ENCODE measurements around the gene DCAF5.

DCAF5 gene

DNA sequence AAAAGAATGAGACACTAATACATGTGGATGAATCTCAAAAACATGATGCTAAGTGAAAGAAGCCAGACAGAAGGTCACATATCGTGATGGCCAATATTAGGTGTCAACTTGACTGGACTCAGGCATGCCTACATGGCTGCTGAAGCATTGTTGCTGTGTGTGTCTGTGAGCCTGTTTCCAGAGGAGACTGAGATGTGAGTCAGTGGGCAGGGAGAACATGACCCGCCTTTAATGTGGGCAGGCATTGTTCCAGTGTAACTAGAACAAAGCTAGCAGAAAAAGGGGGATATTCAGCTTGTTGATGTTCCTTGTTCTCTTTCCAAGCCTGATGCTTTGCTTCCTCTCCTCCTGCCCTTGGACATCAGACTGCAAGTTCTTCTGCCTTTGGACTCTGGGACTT lies 47.6 kb downstream of the DCAF5 start:
- in situ Hi-C loops (cut with HindIII; ENCODE audit: low sequenced_read_pairs), result no loop called here

DNA sequence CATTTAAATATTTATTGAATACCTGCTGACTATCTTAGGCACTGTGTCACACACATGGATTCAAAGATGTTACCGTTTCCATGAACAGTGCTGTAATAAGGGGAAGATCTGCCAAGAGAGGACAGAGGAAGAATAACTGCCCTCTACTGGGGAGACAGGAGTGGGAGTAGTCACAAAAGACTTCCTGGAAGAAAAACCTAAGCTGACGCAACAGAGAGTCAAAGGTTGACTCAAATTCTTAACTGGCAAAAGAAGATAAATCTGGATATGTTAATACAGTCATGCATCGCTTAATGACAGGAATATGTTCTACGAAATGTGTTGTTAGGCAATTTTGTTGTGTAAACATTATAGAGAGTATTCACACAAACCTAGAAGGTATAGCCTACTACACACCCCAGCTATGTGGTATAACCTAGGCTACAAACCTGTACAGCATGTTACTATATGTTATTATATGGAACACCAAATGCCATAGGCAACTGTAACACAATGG lies 51.5 kb downstream of the DCAF5 start:
- in situ Hi-C loops (cut with HindIII; ENCODE audit: low sequenced_read_pairs), result no loop called here

DNA sequence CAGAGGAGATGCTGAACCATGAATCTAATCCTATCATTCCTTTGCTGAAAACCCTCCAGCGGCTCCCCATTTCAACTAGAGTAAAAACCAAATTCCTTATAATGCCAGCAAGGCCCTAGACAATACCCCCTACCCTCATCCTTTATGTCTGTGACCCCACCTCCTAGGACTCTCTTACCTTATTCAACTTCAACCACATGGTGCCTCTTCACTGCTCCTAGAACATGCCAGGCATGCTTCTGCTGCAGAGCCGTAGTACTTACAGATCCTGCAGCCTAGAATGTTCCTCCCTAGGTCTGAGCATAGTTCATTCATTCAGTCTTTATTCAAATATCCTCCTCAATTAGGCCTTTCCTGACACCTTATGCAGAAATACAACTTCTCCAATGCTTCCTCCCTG lies 54.9 kb downstream of the DCAF5 start:
- in situ Hi-C loops (cut with HindIII; ENCODE audit: low sequenced_read_pairs), result loop anchor here (25.0 kb wide), 1 partner anchor 211 kb away; no protein-coding TSS in a partner anchor

DNA sequence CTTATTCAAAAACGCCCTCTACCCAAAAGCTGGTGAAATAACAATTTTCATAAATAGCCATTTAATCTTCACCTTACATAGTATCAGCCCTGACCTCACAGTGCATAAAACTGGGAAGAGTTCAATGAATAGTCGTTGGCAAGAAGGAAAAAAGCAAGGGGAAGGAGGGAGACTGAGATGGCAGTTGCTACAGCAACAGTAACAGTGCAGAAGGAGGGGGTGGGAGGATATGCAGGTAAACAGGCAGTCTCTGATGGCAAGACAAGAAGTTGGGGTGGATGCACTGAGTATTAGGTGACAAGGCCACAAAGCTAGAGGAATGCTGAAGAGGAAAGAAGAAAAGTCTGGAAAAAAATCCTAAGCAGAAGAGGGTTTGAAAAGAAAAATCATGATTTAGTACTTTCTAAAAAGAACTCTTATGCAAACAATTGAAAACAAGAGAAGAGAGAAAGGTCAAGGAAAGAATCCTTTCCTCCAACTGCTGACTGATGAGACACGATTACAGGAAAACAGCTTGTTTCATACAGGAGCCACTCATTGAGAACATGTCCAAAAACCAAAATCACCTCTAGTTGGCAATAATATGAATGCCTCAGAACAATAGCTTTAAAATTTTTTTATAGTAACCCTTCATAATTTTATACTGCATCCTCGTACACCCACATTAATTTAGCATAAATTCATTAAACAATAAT lies 56.0 kb downstream of the DCAF5 start:
- in situ Hi-C loops (cut with HindIII; ENCODE audit: low sequenced_read_pairs), result loop anchor here (25.0 kb wide), 1 partner anchor 210 kb away; no protein-coding TSS in a partner anchor

DNA sequence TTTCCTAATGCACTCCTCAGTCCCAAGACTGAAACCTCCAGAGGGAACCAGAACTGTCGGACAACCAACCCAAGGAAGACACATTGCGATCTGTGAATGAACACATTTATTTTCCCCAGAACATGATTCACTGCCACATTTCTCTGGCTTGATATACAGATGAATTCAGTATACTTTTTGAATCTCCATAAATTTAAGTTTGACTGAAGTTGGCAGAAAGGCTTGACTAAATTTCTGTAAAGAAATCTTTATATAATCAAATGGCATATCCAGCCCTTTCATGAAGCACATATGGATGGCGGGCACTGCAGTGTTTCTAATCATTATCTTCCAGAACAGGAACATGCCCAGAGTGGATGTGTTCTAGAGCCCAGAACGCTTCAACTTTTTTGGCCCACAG lies 56.7 kb downstream of the DCAF5 start:
- in situ Hi-C loops (cut with HindIII; ENCODE audit: low sequenced_read_pairs), result loop anchor here (25.0 kb wide), 1 partner anchor 209 kb away; no protein-coding TSS in a partner anchor

DNA sequence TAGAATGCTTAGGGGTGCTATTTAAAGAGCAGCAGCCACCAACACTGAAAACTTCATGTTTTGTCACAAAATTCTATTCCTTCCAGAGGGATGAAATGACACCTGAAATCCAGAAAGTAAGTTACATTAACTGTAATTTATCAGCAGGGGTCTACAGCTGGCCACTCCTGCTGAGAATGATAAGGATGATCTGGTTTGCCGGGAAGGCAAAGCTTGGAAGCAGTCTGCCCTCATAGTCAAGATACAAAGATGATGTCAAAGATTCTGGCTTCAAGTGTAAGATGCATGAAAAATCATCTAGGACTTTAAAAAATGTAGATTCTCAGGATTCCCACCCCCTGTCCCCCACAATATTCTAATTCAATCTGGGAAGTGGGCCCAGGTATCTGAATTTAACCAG lies 58.4 kb downstream of the DCAF5 start:
- in situ Hi-C loops (cut with HindIII; ENCODE audit: low sequenced_read_pairs), result loop anchor here (25.0 kb wide), 1 partner anchor 207 kb away; no protein-coding TSS in a partner anchor

DNA sequence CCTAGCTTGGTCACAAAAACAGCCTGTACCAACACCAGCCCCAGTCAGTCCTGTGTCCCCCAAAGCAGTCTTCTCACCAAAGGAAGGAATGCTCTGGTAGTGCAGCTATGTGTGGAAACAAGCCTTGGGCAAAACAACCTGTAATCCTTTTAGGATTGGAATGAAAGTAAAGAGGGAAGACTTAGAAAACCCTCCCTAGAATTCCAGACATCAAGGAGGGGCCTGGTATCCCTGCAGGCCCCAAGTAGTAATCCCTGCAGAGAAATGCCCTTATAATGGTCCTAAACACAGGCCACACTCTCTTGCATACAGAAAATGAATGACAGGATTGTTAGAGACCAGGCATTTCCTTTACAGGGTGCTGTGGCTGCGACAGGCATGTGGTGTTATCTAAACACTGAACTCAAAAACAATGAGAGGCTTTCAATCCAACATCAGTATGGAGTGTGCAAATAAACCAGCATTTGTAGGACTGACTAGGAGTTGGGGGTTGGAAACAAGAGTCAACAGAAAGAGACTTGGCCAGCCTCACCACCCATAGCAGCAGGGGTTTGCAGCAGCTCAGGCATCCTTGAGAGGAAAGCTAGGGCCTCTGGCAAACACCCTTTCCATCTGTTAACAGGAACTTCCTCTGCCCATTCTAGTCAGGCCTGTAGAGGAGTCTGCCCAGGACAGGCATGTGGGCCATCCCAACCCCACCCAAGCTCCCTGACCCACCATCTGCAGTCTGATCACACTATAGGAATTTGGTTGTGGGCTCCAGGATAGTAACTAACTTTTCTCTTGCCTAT lies 59.1 kb downstream of the DCAF5 start:
- in situ Hi-C loops (cut with HindIII; ENCODE audit: low sequenced_read_pairs), result loop anchor here (25.0 kb wide), 1 partner anchor 207 kb away; no protein-coding TSS in a partner anchor

DNA sequence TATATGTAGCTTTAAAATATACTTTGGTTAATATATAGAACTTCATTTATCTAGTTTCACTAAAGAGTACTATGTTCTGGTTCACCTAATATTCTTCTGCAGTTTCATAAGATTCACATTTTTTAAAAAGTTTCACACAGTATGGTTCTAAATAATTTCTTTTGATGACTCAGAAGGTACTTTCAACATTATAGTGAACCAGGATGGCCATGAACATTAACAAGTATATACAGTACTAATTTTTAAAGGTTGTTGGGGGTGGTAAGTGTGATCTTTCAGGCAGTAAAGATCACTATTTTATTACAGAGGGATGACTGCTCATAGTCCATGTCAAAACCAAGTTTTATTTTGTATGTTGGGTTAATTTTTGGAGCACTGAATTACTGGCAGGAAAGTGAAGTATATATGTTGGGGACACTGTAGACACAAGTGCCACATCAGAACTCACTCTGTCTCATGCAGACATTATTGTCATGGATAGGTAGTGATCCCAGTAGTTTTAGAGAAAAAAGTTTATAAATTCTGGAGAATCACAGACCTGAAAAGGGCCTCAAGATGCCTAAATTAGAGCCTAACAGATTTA lies 60.0 kb downstream of the DCAF5 start:
- in situ Hi-C loops (cut with HindIII; ENCODE audit: low sequenced_read_pairs), result loop anchor here (25.0 kb wide), 1 partner anchor 206 kb away; no protein-coding TSS in a partner anchor

DNA sequence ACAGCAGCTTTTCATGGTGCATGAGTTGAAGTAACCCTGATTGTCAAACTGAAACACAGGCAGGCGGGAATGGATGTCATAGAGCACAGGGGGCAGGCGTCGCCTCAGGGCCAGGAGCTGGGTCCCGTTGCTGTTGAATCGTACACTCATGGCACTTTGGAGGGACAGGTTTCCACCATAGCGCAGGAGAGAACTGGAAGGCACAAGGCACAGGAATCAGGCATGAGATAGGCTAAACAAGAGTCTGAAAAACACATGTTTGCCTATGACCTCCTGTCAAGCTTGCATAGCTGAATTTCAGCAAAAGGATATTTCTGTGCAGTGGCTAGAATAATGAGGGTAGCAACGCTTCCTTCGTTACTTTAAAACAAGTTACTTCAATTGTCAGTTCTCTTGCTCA lies 61.2 kb downstream of the DCAF5 start:
- in situ Hi-C loops (cut with HindIII; ENCODE audit: low sequenced_read_pairs), result loop anchor here (25.0 kb wide), 1 partner anchor 204 kb away; no protein-coding TSS in a partner anchor

DNA sequence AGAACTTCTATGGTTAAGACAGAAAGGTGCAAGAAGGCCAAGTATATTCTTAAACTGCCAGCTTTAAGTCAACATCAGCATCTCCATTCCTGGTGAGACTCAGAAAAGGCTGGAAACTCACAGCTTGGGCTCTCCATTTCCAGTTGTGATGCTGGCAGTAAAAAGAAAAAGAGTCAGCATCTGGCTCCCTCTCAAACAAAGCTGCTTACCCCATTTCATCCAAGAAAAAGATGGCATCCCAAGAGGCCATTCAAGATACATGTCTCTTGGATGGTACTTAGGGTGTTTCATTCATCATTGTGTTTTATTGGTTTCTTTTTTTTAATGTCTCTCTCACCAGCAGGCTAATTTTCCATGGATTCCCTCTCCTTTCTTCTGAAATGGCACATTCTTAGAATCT lies 61.9 kb downstream of the DCAF5 start:
- in situ Hi-C loops (cut with HindIII; ENCODE audit: low sequenced_read_pairs), result loop anchor here (25.0 kb wide), 1 partner anchor 204 kb away; no protein-coding TSS in a partner anchor

DNA sequence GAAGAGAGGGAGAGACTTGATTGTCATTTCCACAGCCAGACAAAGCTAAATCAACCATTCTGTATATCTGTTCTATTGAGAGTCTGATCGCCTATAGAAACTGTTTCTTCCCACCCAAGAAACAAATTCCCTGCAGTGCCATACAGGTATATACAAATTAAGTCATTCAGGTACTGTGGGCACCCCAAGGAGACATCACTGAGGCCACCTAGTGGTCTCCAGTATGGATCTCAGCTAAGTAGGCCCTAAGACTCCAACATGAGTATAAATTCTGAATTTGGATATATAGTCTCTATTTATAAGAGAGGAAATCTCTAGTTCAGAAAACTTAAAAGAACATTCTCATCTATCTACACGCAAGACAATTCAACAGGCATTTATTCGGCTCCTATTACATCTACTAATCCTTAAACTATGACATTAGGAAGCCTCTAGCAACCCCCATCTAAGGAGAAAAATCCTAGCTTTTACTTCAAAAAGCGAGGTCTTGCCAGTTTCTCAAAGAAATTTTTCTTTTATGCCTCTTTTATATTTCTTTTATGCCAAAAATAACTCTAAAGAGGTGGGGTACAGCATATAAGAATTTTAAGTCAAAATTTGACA lies 62.6 kb downstream of the DCAF5 start:
- in situ Hi-C loops (cut with HindIII; ENCODE audit: low sequenced_read_pairs), result loop anchor here (25.0 kb wide), 1 partner anchor 203 kb away; no protein-coding TSS in a partner anchor

DNA sequence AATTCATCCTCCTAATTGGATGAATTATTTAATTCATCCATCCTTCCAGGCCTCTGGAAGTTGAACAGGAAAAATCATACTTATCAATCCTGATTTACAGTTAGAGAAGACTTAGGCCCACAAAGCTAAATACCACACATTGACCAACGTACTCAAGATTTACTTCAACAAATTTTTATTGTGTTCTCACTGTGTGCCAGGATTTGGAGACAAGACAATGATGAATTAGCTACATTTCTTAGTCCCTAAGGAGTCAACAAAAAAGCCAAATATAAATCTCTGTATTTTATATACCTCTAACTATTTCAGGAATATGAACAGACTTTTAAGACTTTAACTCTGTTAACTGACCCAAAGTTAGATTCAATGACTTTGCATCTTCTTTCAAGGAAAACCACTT lies 63.9 kb downstream of the DCAF5 start:
- in situ Hi-C loops (cut with HindIII; ENCODE audit: low sequenced_read_pairs), result loop anchor here (25.0 kb wide), 1 partner anchor 202 kb away; no protein-coding TSS in a partner anchor

DNA sequence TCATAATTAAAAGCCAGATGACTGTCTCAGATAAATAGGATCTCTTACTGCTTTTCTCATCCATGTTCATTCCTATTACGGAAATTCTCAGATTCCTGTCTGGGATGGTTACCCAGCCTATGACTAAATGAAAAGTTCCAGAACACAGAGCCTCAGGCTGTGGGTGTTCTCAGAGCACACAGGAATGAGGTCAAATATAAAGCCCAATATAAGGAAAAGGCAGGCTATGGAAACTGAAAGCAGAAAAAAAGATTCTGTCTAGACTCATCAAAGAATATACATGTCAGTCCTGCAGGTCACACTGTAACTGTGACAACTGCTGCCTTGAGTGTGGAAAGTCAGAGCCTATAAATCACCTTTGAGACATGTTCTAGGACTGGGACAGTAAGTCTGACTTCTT lies 64.3 kb downstream of the DCAF5 start:
- in situ Hi-C loops (cut with HindIII; ENCODE audit: low sequenced_read_pairs), result loop anchor here (25.0 kb wide), 1 partner anchor 201 kb away; no protein-coding TSS in a partner anchor

DNA sequence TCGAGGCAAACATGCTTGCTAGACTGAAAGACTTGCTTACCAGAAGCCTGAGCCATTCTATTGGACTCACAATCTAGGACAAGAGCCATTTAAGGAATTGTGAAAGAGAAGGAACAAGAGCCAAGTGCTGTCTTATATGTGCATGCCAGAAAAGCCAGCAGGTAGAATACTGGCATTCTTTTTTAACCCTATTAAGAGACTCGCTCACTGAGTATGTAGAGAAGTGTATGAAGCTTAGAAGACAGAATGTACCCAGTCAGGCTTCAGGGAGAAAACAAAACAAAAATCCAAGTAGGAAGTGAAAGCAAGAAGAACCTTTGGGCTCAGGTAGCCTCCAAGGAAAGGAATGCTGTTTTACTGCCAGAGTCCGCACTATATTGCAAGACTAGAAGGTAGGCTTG lies 65.9 kb downstream of the DCAF5 start:
- in situ Hi-C loops (cut with HindIII; ENCODE audit: low sequenced_read_pairs), result loop anchor here (25.0 kb wide), 1 partner anchor 200 kb away; no protein-coding TSS in a partner anchor

DNA sequence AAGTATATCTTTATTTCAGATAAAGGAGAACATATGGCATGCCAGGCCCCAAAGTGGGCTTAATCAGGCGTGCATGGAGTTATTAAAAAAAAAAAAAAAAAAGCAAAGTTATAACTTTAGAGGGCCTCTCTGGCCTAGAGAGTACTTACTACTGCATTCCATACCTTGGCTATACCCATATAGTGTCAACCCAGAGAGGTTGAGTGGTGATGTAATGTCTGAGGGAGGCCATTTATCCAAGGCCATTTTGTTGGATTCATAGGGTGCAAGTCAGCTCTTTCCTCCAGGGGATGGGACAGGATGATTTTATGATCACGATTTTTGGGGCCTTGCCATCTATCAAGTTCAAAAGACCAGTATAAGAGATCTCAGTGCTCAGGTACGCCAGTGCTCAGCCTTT lies 66.4 kb downstream of the DCAF5 start:
- in situ Hi-C loops (cut with HindIII; ENCODE audit: low sequenced_read_pairs), result loop anchor here (25.0 kb wide), 1 partner anchor 199 kb away; no protein-coding TSS in a partner anchor

DNA sequence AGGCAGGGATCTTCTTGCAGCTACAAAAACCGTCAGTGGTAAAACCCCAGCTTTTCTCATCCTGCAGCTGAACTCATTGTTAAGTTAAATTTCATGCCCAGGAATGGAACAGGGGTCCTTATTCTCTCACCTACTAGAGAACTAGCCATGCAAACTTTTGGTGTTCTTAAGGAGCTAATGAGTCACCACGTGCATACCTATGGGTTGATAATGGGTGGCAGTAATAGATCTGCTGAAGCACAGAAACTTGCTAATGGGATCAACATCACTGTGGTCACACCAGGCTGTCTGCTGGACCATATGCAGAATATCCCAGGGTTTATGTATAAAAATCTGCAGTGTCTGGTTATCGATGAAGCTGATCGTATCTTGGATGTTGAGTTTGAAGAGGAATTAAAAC lies 68.9 kb downstream of the DCAF5 start:
- in situ Hi-C loops (cut with HindIII; ENCODE audit: low sequenced_read_pairs), result loop anchor here (25.0 kb wide), 1 partner anchor 197 kb away; no protein-coding TSS in a partner anchor

DNA sequence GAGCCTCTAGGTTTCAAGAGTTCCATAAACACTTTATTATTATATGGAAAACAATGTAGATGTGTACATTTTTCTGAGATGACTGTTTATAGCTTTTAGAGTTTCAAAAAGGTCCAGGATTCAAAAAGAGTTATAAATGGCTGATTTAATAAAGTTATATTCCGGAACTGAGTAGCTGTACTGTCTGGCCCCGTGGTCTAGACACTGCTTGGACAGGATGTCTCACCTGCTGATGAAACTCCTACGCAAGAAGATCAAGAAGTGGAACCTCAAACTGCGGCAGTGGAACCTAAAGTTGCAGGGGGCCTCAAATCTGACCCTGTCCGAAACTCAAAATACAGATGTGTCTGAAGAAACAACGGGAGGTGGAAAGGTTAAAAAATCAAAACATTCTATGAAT lies 69.7 kb downstream of the DCAF5 start:
- in situ Hi-C loops (cut with HindIII; ENCODE audit: low sequenced_read_pairs), result loop anchor here (25.0 kb wide), 1 partner anchor 196 kb away; no protein-coding TSS in a partner anchor

DNA sequence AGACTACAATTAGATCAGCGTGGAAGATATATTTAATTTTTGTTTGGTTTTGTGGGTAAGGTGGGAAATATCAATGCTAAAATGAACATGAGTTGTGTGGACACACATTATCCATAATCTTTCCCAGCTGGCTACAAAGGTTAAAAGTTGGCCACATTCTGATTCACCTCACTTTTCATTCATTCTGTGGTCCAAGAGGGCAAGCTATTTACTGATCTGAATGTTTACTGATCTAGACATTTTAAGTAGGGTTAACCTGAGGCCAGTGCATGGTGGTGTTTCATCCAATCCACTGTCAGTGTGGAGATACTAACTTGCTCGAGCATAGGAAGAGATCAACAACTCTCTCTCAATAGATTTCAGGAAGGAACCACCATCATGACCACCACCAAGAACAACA lies 71.6 kb downstream of the DCAF5 start:
- in situ Hi-C loops (cut with HindIII; ENCODE audit: low sequenced_read_pairs), result loop anchor here (25.0 kb wide), 1 partner anchor 194 kb away; no protein-coding TSS in a partner anchor

DNA sequence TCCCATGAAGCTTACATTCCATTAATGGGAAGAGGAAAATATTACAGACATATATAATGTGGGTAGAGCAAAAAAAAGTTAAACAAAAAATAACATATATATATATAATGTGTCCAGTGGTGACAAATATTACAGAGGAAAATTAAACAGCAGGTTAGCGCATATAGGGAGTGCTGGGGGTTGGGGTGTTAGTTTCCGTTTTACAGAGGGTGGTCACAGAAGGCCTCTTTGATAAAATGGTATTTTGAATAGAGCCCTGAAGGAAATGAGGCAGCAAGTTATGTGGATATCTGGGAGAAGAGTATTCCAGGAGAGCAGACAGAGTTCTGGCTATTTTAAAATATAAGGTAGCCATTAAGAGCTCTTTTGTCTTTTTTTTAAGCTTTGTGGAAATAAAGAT lies 73.2 kb downstream of the DCAF5 start:
- in situ Hi-C loops (cut with HindIII; ENCODE audit: low sequenced_read_pairs), result loop anchor here (25.0 kb wide), 1 partner anchor 192 kb away; no protein-coding TSS in a partner anchor

DNA sequence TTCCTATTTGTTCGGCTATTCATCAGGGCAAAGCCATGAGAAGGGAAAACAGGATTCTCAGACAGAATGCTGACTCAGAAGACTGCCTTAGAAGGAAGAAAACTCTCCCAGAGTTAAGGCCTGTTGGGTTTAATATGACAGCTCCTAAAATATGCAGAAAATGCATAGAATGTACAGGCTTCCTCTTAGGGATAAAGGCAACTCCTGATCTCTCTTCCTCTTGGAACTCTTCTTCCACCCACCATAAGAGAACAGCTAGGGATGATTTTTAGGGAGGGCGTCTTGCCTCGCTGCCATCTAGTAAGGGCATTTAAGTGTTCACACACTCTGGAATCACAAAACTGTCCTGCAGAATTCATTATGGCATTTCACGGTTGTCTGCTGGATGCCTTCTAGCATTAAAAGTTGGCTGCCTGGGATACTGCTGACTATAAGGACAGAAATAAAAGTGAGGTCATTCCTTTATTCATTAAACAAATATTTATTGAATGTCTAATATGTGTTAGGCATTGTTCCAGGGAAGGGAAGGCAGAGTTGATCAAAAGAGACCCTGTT lies 73.7 kb downstream of the DCAF5 start:
- in situ Hi-C loops (cut with HindIII; ENCODE audit: low sequenced_read_pairs), result loop anchor here (25.0 kb wide), 1 partner anchor 192 kb away; no protein-coding TSS in a partner anchor
